ENCODE measurements around the gene TCF7L2.

GRCh38 chr10:112914288-112914952 is 35.6 kb upstream of the TCF7L2 start:
- TF ChIP-seq CTCF (IDR thresholded peaks at IDR 0.05) = no peak
- no peak for TF ChIP-seq POLR2A (IDR thresholded peaks at IDR 0.05)
- TF ChIP-seq EP300 (IDR thresholded peaks at IDR 0.05) = no peak
- TF ChIP-seq POLR2AphosphoS5 (IDR thresholded peaks at IDR 0.05) = no peak

Data from stomach (tissue), 4 donors.